Liver (tissue), 9 donors: ENCODE measurements around the gene TCERG1L. TPM values are rescaled to one million over a fixed set of nuclear protein-coding genes. Genes with fewer than 3 reads are reported as not detected.

Source experiments
- DNase-seq: peaks from one replicate; pipeline ENCODE4 v3.0.0-alpha.2; 2017; ENCODE audit warnings: low spot score
- H3K27ac ChIP-seq, 2 donors: one replicate each; pipeline ENCODE4 v1.7.0; 2013; ENCODE audit warnings: inconsistent platforms in 2 of 2, low read length in 2 of 2, control low read depth in 1 of 2, low read depth in 1 of 2, mild to moderate bottlenecking in 1 of 2
- H3K27me3 ChIP-seq, 4 donors: one replicate each; pipeline versions ENCODE4 v1.6.1 to v1.7.0; 2013; ENCODE audit warnings: low read length in 3 of 4, inconsistent platforms in 1 of 4, mild to moderate bottlenecking in 1 of 4, moderate library complexity in 1 of 4; ENCODE audit not compliant: control insufficient read depth in 4 of 4, insufficient read depth in 4 of 4
- H3K36me3 ChIP-seq, 4 donors: one replicate each; pipeline versions ENCODE4 v1.6.1 to v1.7.0; 2013; ENCODE audit warnings: low read length in 3 of 4, mild to moderate bottlenecking in 3 of 4, low read depth in 1 of 4, moderate library complexity in 1 of 4; ENCODE audit not compliant: control insufficient read depth in 4 of 4, insufficient read depth in 3 of 4
- H3K4me1 ChIP-seq, 4 donors: one replicate each; pipeline versions ENCODE4 v1.6.1 to v1.7.0; 2013; ENCODE audit warnings: low read length in 3 of 4, mild to moderate bottlenecking in 3 of 4, moderate library complexity in 1 of 4; ENCODE audit not compliant: control insufficient read depth in 4 of 4, insufficient read depth in 4 of 4
- H3K4me3 ChIP-seq, 3 donors: one replicate each; pipeline versions ENCODE4 v1.6.1 to v1.7.0; 2013; ENCODE audit warnings: low read length in 3 of 3, control low read depth in 1 of 3, low read depth in 1 of 3, mild to moderate bottlenecking in 1 of 3
- H3K9ac ChIP-seq, 2 donors: one replicate each; pipeline ENCODE4 v1.7.0; 2013; ENCODE audit warnings: low read length in 2 of 2, mild to moderate bottlenecking in 2 of 2, moderate library complexity in 2 of 2, control low read depth in 1 of 2, low read depth in 1 of 2
- H3K9me3 ChIP-seq, 4 donors: one replicate each; pipeline versions ENCODE4 v1.6.1 to v1.7.0; 2013; ENCODE audit warnings: low read length in 3 of 4; ENCODE audit not compliant: control insufficient read depth in 4 of 4
- EGR1 ChIP-seq, 2 donors: IDR thresholded peaks; 2 replicates each; pipeline ENCODE4 v1.6.1; 2016 to 2018; ENCODE audit warnings: antibody characterized with exemption in 2 of 2, low read depth in 2 of 2
- FOXA1 ChIP-seq: IDR thresholded peaks from 2 replicates; pipeline ENCODE4 v1.6.1; 2016; ENCODE audit warnings: antibody characterized with exemption
- FOXA2 ChIP-seq: IDR thresholded peaks from 2 replicates; pipeline ENCODE4 v1.6.1; 2016; ENCODE audit warnings: antibody characterized with exemption
- HNF4A ChIP-seq, 2 donors: conservative IDR thresholded peaks; 2 replicates each; pipeline ENCODE4 v1.6.1; 2016; ENCODE audit warnings: antibody characterized with exemption in 2 of 2, mild to moderate bottlenecking in 2 of 2
- JUND ChIP-seq, 2 donors: IDR thresholded peaks; 2 replicates each; pipeline ENCODE4 v1.6.1; 2016; ENCODE audit warnings: antibody characterized with exemption in 2 of 2
- NR2F2 ChIP-seq: IDR thresholded peaks from 2 replicates; pipeline ENCODE4 v1.6.1; 2016; ENCODE audit warnings: antibody characterized with exemption
- REST ChIP-seq: IDR thresholded peaks from 2 replicates; pipeline ENCODE4 v1.6.1; 2016; ENCODE audit warnings: antibody characterized with exemption, mild to moderate bottlenecking
- RXRA ChIP-seq, 2 donors: IDR thresholded peaks; 2 replicates each; pipeline ENCODE4 v1.6.1; 2017 to 2018; ENCODE audit warnings: antibody characterized with exemption in 2 of 2, mild to moderate bottlenecking in 1 of 2
- SP1 ChIP-seq: IDR thresholded peaks from 2 replicates; pipeline ENCODE4 v1.6.1; 2018; ENCODE audit warnings: antibody characterized with exemption, mild to moderate bottlenecking
- YY1 ChIP-seq: IDR thresholded peaks from 2 replicates; pipeline ENCODE4 v1.6.1; 2016; ENCODE audit warnings: antibody characterized with exemption, mild to moderate bottlenecking
- WGBS: extraction: QIAGEN DNeasy Blood & Tissue Kit; methylation state at CpG from one replicate; pipeline ENCODE4 v1.1.7; 2013; 5-methylcytosine and 5-hydroxymethylcytosine counted together
- polyA plus RNA-seq, 2 donors: library from polyadenylated mRNA; stranded (reverse) in 1 of 2; unstranded in 1 of 2; fragments of 200-250 nt in 1 of 2; fragments of >200 nt in 1 of 2; fragmentation: Nextera tagmentation in 1 of 2; extraction: Ambion mirVana in 1 of 2; gene quantifications; one replicate each; pipeline versions ENCODE4 v1.2.1 to v1.2.3, GENCODE V29; 2013 to 2015
- total RNA-seq, 2 donors: library from RNA; depleted of rRNA; stranded (reverse); fragments of >200 nt; gene quantifications; one replicate each; pipeline ENCODE4 v1.2.3, GENCODE V29; 2014
- TF ChIP-seq, protein P1 (sequence below): IDR thresholded peaks from 2 replicates; pipeline ENCODE4 v1.6.1; 2016; ENCODE audit warnings: antibody characterized with exemption
- TF ChIP-seq, protein P2 (sequence below): fragments of 150-350 bp; IDR thresholded peaks from 2 replicates; pipeline ENCODE4 v1.5.1; 2017; ENCODE audit warnings: improper control_type of control experiment, low read depth, low read length; ENCODE audit not compliant: missing input control
- donor health status: healthy.
- donor health status: healthy.
- donor health status: healthy.
- donor health status: healthy.
- donor health status: healthy.

The TCERG1L gene
- total and polyA plus RNA-seq, 4 donors = not detected

DNA sequence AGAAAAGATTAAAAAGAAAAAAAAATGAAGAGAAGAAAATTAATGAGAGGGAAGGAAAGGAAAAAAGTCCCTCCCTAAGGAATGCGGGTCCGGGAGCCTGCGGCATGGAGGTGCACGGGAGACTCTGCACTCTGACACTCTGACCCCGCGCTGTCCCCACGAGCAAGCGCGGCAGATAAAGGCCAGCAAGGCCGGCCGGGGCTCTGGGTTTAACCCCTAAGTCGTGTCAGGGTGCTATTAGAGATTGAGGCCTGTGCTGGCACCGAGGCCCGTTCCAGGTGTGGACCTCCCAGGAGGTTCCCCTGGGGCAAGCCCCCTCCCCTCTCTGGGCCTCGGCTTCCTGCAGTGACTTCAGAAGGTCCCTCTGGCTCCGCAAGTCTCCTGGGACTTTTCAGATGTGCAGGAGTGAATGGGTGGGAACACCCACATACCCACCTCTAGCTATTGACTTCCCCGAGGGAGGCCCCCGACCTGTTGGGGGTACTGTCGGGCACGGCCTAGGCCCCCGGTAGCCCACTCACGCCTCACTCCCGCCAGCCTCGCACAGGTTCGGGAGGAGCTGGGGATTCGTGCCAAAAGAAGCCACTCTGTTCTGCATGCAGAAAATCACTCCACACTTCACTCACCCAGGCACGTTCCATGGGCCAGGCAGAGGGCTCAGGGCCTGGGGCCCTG, 164.1 kb downstream of the TCERG1L start:
- no peaks in the 10 kb centered on the region for H3K4me1 ChIP-seq
- no peak overlapping the region for H3K27ac ChIP-seq
- no peaks in the 10 kb centered on the region for H3K36me3 ChIP-seq
- peaks cover 0 to 2% (median 0%) of the 10 kb centered on the region in 4 donors for H3K27me3 ChIP-seq
- no peak for DNase-seq
- TF ChIP-seq HNF4A (conservative IDR thresholded peaks at IDR 0.05) (no peak), YY1 (no peak), SP1 (no peak), FOXA2 (no peak), REST (no peak), FOXA1 (no peak), JUND (IDR thresholded peaks at IDR 0.05) (no peak)
- TF ChIP-seq, protein P1, sequence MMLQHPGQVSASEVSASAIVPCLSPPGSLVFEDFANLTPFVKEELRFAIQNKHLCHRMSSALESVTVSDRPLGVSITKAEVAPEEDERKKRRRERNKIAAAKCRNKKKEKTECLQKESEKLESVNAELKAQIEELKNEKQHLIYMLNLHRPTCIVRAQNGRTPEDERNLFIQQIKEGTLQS = no peak
- TF ChIP-seq, protein P2, sequence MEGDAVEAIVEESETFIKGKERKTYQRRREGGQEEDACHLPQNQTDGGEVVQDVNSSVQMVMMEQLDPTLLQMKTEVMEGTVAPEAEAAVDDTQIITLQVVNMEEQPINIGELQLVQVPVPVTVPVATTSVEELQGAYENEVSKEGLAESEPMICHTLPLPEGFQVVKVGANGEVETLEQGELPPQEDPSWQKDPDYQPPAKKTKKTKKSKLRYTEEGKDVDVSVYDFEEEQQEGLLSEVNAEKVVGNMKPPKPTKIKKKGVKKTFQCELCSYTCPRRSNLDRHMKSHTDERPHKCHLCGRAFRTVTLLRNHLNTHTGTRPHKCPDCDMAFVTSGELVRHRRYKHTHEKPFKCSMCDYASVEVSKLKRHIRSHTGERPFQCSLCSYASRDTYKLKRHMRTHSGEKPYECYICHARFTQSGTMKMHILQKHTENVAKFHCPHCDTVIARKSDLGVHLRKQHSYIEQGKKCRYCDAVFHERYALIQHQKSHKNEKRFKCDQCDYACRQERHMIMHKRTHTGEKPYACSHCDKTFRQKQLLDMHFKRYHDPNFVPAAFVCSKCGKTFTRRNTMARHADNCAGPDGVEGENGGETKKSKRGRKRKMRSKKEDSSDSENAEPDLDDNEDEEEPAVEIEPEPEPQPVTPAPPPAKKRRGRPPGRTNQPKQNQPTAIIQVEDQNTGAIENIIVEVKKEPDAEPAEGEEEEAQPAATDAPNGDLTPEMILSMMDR = no peak
- no peak overlapping the region for H3K4me3 ChIP-seq
- peaks cover 0 to 8% (median 1%) of the 10 kb centered on the region in 4 donors for H3K9me3 ChIP-seq
- WGBS = 71% methylated on average over 27 of the region's 27 CpGs
- H3K9ac ChIP-seq = no peak overlapping the region

- TF ChIP-seq RXRA (IDR thresholded peaks at IDR 0.05) (peak in 1 of 2 donors; percentile 27), NR2F2 (no peak)
- Histone ChIP-seq H3K27me3 (peaks cover 0 to 2% (median 0%) of the 10 kb centered on the region in 4 donors), H3K9ac (no peak overlapping the region), H3K36me3 (no peaks in the 10 kb centered on the region), H3K27ac (no peak overlapping the region), H3K9me3 (peaks cover 0 to 5% (median 1%) of the 10 kb centered on the region in 4 donors), H3K4me3 (no peak overlapping the region), H3K4me1 (no peaks in the 10 kb centered on the region)
- 72% methylated on average over 9 of the region's 9 CpGs for WGBS
- no peak for DNase-seq
These were observed 164.7 kb downstream of the TCERG1L start for GRCh38 chr10:131146790-131147189.

DNA sequence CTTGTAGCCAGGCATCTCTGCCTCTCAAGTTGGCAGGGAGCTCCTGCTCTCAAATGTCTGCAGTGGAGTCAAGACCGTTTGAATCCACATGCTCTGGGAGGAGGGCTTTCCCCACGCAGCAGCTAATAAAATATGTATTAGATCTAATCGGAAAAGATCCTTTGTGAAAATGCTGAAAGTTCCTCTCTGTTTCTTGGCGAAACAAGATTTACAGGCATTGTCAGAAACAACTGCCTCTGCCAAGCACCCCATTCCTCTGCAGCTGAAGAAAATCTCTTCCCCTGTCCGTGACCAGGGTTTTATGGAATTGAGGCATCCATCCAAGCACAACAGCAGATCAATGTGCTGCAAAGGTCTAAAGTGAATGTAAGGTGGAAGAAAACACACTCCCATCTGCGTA, 165.8 kb downstream of the TCERG1L start:
- no peaks in the 10 kb centered on the region for H3K36me3 ChIP-seq
- DNase-seq = no peak
- H3K9me3 ChIP-seq = peaks cover 0 to 5% (median 0%) of the 10 kb centered on the region in 4 donors
- no peak for TF ChIP-seq EGR1 (IDR thresholded peaks at IDR 0.05; ENCODE audit: low read depth in 2 of 2)
- TF ChIP-seq JUND (IDR thresholded peaks at IDR 0.05) = no peak
- no peak for TF ChIP-seq HNF4A (conservative IDR thresholded peaks at IDR 0.05)
- TF ChIP-seq, protein P2 = no peak
- WGBS = 71% methylated on average over 6 of the region's 6 CpGs
- H3K4me1 ChIP-seq = no peaks in the 10 kb centered on the region
- no peak overlapping the region for H3K4me3 ChIP-seq
- H3K27me3 ChIP-seq = peaks cover 0 to 2% (median 0%) of the 10 kb centered on the region in 4 donors
- no peak overlapping the region for H3K9ac ChIP-seq
- H3K27ac ChIP-seq = no peak overlapping the region
